Pancreas (tissue), 10 donors: ENCODE measurements around the gene ATP13A2. TPM values are rescaled to one million over a fixed set of nuclear protein-coding genes. Genes with fewer than 3 reads are reported as not detected.
A peak's percentile ranks its signal among the peaks of the same experiment; 100 is the strongest.
"Not testable (repeated sequence)": the region's sequence is repeated elsewhere in the genome, so short reads cannot be mapped to it uniquely, and the experiment has no call there.

ENCODE experiments used
- ATAC-seq, 4 donors: fragments of 200-7000 bp; cut with Tn5 transposase; one replicate each; pipeline versions ENCODE4 v1.8.0 to v1.9.1; 2020; ENCODE audit warnings: mild to moderate bottlenecking in 4 of 4, moderate library complexity in 4 of 4
- DNase-seq, 6 donors: peaks; one replicate each; pipeline ENCODE4 v3.0.0-alpha.2; 2020
- FAIRE-seq: peaks from 2 replicates; lab custom pipeline; 2012; peaks lifted over from hg19 to GRCh38; lab: Jason Lieb, UNC
- H3K27ac ChIP-seq, 4 donors: fragments of 200-600 bp; sonication (generic); 1 replicate in 3 of 4; 2 replicates in 1 of 4; pipeline versions ENCODE4 v1.5.0 to v1.8.0; 2020
- H3K27me3 ChIP-seq, 4 donors: fragments of 200-600 bp; one replicate each; pipeline ENCODE4 v1.8.0; 2021
- H3K36me3 ChIP-seq, 3 donors: fragments of 200-600 bp; sonication (generic) in 1 of 3; one replicate each; pipeline versions ENCODE4 v1.5.0 to v1.8.0; 2020 to 2021
- H3K4me1 ChIP-seq, 3 donors: fragments of 200-600 bp; one replicate each; pipeline ENCODE4 v1.8.0; 2021
- H3K4me3 ChIP-seq, 4 donors: fragments of 200-600 bp; sonication (generic) in 2 of 4; one replicate each; pipeline versions ENCODE4 v1.5.0 to v1.8.0; 2020 to 2021
- H3K9me3 ChIP-seq, 4 donors: fragments of 200-600 bp; one replicate each; pipeline ENCODE4 v1.8.0; 2021
- CTCF ChIP-seq, 4 donors: fragments of 200-600 bp; sonication (generic) in 3 of 4; IDR thresholded peaks; one replicate each; pipeline versions ENCODE4 v1.5.0 to v1.8.0; 2021; ENCODE audit warnings: antibody characterized with exemption in 4 of 4
- WGBS, 2 donors: extraction: QIAGEN DNeasy Blood & Tissue Kit; methylation state at CpG; one replicate each; pipeline ENCODE4 v1.1.7; 2013; 5-methylcytosine and 5-hydroxymethylcytosine counted together
- intact Hi-C, 3 donors: fragments of 100-400 bp; cut with DNase I; formaldehyde crosslinking; loops; one replicate each; pipeline versions ENCODE4 v1.11.1 to v1.14.2; 2022
- polyA plus RNA-seq, 2 donors: library from polyadenylated mRNA; stranded (reverse); fragments of 200-250 nt; gene quantifications; one replicate each; pipeline ENCODE4 v1.2.3, GENCODE V29; 2013
- total RNA-seq, 6 donors: library from RNA; stranded (reverse); fragmentation: NEBNext Ultra II Directional in 4 of 6; extraction: Animal tissue kit (Norgen Biotek cat#: 25700) in 4 of 6; gene quantifications; one replicate each; pipeline versions ENCODE4 v1.2.1 to v1.2.4, GENCODE V29; 2021 to 2023
- donor health status: healthy with polysubstance abuse.
- donor health status: DM: no; HTN: no; CAD: no; lungs with moderate emphysema.
- donor health status: DM: no; HTN: no; CAD: no.
- donor health status: control.
- donor health status: control.
- donor health status: Bipolar disorder and iron deficiency.
- donor health status: DM: yes; HTN: yes; CAD: no.
- donor health status: DM: no; HTN: no; CAD: no.
- donor health status: DM: no; HTN: no; CAD: no.
- donor health status: DM: yes; HTN: yes; CAD: no.

ATP13A2 gene
- total and polyA plus RNA-seq, 8 donors, result 33.2 to 64.1 (median 47.8) TPM

GRCh38 chr1:16944038-16944437, 67.7 kb downstream of the ATP13A2 start:
- DNase-seq (peak in 1 of 6 donors; percentile 73), ATAC-seq (no peak), FAIRE-seq (no peak)
- Histone ChIP-seq H3K9me3 (no peaks in the 10 kb centered on the region), H3K4me1 (peaks cover 0 to 10% (median 5%) of the 10 kb centered on the region in 3 donors), H3K36me3 (peaks cover 0 to 4% (median 0%) of the 10 kb centered on the region in 3 donors), H3K4me3 (no peak overlapping the region), H3K27ac (no peak overlapping the region), H3K27me3 (no peaks in the 10 kb centered on the region)
- intact Hi-C loops, result loop anchor here in 1 of 3 donors (10.0 kb wide), 1 partner anchor 329 kb away; the partner anchor contains the start of gene NBPF1
- TF ChIP-seq CTCF (IDR thresholded peaks at IDR 0.05), result no peak
- whole genome bisulfite sequencing, 2 donors, result 89 to 93% methylated on average over 19 of the region's 19 CpGs

GRCh38 chr1:16939386-16940180, 72.1 kb downstream of the ATP13A2 start:
- H3K27me3 ChIP-seq, H3K36me3 ChIP-seq, H3K4me1 ChIP-seq, H3K27ac ChIP-seq, FAIRE-seq, H3K4me3 ChIP-seq, H3K9me3 ChIP-seq: not testable (repeated sequence)
- peak in 2 of 6 donors; percentile 13 to 74 for DNase-seq
- intact Hi-C loops, result loop anchor here in 1 of 3 donors (10.0 kb wide), 1 partner anchor 325 kb away; the partner anchor contains the start of gene NBPF1
- ATAC-seq, result peak in 3 of 4 donors; percentile 22 to 36 (median 24)
- 95 to 96% methylated on average over 32 of the region's 32 CpGs for WGBS, 2 donors

GRCh38 chr1:16938351-16939321, 73.1 kb downstream of the ATP13A2 start:
- Histone ChIP-seq H3K9me3 (no peaks in the 10 kb centered on the region), H3K27me3 (no peaks in the 10 kb centered on the region), H3K36me3 (no peaks in the 10 kb centered on the region), H3K4me3 (no peak overlapping the region), H3K4me1 (no peaks in the 10 kb centered on the region), H3K27ac (no peak overlapping the region)
- FAIRE-seq, result no peak
- intact Hi-C loops, result no loop called here
- DNase-seq, result peak in 1 of 6 donors; percentile 78
- WGBS, 2 donors, result 62 to 81% methylated on average over 51 of the region's 51 CpGs
- no peak for TF ChIP-seq CTCF (IDR thresholded peaks at IDR 0.05)
- ATAC-seq, result no peak

DNA sequence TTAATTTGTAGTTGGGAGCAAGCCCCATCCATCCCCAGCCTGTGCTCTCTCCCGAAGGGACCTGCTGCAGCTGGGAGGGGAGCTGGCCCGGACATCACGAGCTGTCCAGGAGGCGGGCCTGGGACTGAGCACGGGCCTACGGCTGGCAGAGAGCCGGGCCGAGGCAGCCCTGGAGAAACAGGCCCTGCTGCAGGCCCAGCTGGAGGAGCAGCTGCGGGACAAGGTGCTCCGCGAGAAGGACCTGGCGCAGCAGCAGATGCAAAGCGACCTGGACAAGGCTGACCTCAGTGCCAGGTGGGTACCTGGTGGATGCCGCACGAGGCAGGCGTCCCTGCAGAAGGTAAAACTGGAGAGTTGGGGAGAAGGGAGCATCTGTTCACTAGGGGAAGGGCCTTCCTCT, 75.1 kb downstream of the ATP13A2 start:
- H3K4me1 ChIP-seq, H3K36me3 ChIP-seq, intact Hi-C loops, DNase-seq, H3K4me3 ChIP-seq, H3K27ac ChIP-seq, H3K9me3 ChIP-seq, FAIRE-seq, H3K27me3 ChIP-seq: not testable (repeated sequence)
- 88 to 92% methylated on average over 16 of the region's 16 CpGs for WGBS, 2 donors
- peak in 3 of 4 donors; percentile 30 to 58 (median 47) for ATAC-seq

Other genes with a start within 250 kb of the ATP13A2 start
- gene RNU1-2, start 115.9 kb downstream of the ATP13A2 start, total RNA-seq, result 1,000 to 10,000 TPM in 4 of 6 donors, 100 to 1,000 TPM in 2; 687 to 5,169 (median 2,340) TPM
- not detected for gene RNU1-2, start 115.9 kb downstream of the ATP13A2 start, polyA plus RNA-seq
- 10 to 100 TPM in 5 of 6 donors, 1 to 10 TPM in 1; 8.1 to 18.3 (median 13.6) TPM for gene CROCC, start 90.0 kb downstream of the ATP13A2 start, total RNA-seq
- 100 to 1,000 TPM in 1 of 2 donors, 10 to 100 TPM in 1; 52.6 to 101 TPM for gene CROCC, start 90.0 kb downstream of the ATP13A2 start, polyA plus RNA-seq
- 10 to 100 TPM in 2 of 6 donors, 1 to 10 TPM in 4; 4.6 to 19.5 (median 7.6) TPM for gene MFAP2, start 31.3 kb downstream of the ATP13A2 start, total RNA-seq
- gene MFAP2, start 31.3 kb downstream of the ATP13A2 start, polyA plus RNA-seq, result 10 to 100 TPM in 1 of 2 donors, 1 to 10 TPM in 1; 9.4 to 16.2 TPM
- gene SDHB, start 42.1 kb upstream of the ATP13A2 start, total RNA-seq, result 10 to 100 TPM; 37.5 to 50.7 (median 44.7) TPM
- gene SDHB, start 42.1 kb upstream of the ATP13A2 start, polyA plus RNA-seq, result 10 to 100 TPM; 28.5 to 50.8 TPM
- gene PADI2, start 107.5 kb upstream of the ATP13A2 start, total RNA-seq, result 1 to 10 TPM in 3 of 6 donors, under 1 TPM in 3; 0.42 to 10.0 (median 1.1) TPM
- gene PADI2, start 107.5 kb upstream of the ATP13A2 start, polyA plus RNA-seq, result under 1 TPM; 0.54 to 0.80 TPM
- gene PADI1, start 193.2 kb upstream of the ATP13A2 start, total RNA-seq, result not detected
- gene PADI1, start 193.2 kb upstream of the ATP13A2 start, polyA plus RNA-seq, result under 1 TPM in 1 of 2 donors, not detected in 1; 0.23 TPM
- gene PADI3, start 237.2 kb upstream of the ATP13A2 start, total RNA-seq, result not detected
- gene PADI3, start 237.2 kb upstream of the ATP13A2 start, polyA plus RNA-seq, result not detected